NCI-H1092 treated with DMSO at 0.1 percent for 48 hours (cell line): ENCODE data around the gene ANO2.

Source experiments
- DNase-seq: peaks from one replicate; lab custom pipeline; 2025; lab: John Stamatoyannopoulos, UW

The ANO2 gene

DNA sequence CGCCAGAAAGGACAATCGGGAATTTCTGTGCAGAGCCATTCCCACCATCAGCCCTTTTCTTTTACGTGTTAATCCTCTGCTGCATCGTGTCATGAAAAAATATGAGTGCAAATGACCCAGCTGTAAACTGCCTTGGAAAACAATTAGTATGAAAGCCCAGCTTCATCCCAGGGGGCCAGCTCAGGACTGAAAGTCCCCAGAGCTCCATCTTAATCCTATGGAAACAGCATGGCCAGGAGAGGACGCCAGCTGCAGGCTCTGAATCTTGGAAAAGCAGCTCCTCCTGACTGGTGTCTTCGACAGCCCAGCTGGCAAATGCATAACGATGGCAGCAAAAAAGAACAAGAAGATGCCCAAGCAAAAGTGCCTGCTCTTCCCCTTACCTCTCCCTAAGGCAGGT lies 321.6 kb downstream of the ANO2 start:
- DNase-seq: no peak

DNA sequence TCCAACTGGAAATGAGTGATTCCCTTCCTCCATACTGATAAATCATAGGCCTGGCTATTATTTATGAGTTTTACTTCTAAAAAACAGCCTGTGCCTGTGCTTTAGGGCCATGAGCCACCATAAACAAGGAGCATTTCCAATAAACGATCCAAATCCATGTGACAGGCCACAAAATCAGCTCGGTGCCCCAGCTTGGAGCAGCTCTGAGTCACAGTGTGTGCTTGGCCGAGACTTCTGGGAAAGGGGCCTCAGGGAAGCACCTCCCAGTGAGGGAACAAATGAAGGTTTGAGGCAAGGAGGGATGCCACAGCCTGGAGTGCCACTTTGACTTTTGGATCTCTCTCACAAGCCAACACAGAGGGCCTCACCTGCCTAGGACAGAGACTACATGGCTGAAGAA lies 322.8 kb downstream of the ANO2 start:
- no peak for DNase-seq

DNA sequence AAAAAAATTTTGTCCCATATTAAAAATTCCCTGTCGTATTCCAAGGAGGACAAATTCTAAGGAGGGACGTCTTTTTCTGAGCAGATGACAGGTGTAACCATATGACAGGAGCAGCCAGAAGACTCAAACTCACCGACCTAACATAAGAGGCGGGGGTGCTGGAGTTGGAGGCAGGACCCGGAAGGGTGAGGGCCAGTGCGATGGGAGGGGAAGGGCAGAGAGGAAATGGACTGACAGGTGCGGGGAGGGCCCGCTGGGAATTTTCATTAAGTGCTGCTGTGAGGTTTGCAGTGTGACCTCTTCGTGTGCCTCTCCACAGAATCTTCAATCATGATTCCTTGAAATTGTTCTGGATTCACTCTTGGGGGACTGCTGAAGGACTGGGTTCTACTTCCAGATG lies 323.7 kb downstream of the ANO2 start:
- DNase-seq: no peak

DNA sequence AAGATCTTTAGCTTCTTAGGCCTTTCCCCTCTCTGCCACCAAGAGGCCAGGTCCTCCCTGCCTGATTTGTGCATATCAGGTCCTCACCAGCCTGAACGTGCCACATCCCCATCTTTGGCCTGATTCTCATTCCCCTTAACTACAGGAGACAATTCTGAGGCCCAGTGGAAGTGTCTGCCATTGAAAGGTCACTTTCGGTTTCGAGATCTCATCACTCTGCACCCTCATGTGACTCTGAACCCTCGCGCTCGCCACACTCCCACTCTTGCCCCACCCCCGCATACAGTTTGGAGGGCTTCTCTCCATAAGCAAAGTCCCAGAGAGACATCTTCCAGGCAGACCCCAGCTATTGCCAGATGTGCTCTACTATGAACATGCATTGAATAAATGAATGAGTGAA lies 324.2 kb downstream of the ANO2 start:
- DNase-seq: no peak

DNA sequence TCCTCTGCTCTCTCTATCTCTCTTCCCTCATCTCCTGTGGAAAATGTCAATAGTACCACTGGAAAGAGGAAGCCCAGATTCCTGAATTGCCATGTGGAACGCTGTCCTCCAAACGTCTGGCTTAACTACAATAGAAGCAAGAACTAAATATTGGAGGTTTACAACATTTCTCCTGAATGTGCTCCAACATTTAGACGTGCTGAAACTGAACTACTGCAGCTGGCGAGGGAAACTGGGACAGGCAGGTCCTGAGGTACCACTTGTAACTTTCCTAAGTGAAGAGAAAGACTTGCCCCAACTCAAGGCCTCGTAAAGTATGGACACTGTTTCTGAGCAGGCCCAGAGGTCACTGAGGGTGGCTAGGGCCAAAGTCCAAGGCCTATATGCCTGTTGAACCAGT lies 325.4 kb downstream of the ANO2 start:
- DNase-seq: no peak

DNA sequence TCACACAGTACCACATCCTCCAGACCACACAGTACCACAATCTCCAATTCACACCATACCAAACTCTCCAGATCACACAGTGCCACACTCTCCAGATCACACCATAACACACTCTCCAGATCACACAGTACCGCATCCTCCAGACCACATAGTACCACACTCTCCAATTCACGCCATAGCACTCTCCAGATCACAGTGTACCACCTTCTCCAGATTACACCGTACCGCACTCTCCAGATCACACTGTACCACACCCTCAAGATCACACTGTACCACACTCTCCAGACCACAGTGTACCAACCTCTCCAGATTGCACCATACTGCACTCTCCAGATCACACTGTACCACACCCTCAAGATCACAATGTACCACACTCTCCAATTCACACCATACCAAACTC lies 328.2 kb downstream of the ANO2 start:
- no peak for DNase-seq

DNA sequence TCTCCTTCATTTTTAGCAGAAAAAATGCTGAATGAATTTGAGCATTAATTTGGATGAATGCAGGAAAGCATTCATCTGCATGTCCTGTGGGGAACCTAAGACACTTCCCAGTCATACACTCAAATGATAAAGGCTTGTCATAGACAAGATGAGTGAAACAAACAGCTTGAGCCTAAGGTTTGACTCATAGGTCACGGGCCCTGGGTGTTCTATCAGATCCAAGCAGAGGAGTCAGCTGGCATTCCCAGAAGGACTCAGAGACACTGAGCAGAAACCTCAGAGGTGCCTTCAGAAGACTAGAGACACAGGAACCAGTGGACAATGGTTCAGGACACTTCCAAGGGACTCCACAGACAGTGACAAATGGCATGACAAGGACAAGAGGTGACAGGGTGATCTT lies 329.3 kb downstream of the ANO2 start:
- no peak for DNase-seq

DNA sequence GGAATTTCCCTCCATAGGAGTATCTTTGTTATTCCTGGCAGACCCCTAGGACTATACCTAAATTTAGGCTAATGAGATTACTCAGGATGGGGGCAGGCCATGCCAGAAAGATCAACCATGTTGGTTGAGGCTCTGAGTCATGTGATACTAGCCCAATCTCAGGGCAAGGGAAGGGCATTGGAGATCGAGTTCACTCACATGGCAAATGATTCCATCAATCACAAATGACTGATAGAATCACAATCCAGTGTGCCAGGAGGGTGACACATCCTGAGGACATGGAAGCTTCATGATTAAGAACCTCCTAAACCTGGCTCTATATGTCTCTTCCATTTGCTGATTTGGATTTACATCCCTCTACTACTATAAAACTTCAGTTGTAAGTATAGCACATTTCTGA lies 330.8 kb downstream of the ANO2 start:
- no peak for DNase-seq

DNA sequence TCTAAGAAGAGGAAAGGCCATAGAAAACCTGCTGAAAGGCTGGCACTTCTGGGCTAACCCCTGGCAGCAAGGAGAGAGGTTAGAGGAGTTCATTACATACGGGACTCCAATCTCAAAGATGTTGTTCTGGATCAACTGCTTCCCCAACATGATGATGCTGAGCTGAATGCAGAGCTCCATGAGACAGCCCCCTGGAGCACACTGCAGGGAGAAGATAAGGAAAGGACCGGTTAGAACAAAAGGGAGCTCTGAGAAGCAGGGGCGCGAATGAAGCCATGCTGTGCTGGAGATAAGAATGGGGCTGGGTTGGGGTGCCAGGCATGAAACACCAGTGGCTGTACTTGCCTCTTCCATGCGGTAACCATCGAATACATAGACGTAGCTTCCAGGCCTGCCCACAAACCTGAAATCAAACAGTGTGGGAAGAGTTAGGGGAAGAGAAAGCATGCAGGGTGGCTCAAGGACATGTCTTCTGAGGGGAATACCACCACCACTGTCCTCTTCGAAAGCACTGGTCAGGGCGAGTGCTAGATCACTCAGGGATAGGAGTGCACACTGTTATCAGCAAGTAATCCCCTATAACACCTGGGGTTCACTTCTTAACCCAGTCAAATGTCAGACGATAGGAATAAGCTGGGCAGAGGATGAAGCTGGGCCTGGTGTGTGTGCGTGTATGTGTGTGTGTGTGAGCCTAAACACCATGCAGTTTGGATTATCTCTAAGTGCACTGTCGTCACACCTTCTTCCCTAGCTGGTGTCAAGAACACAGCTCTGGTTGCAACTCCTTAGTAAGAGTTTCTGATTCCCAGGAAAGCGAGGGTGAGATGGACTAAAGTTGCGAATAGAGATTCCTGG lies 332.3 kb downstream of the ANO2 start:
- DNase-seq: no peak

DNA sequence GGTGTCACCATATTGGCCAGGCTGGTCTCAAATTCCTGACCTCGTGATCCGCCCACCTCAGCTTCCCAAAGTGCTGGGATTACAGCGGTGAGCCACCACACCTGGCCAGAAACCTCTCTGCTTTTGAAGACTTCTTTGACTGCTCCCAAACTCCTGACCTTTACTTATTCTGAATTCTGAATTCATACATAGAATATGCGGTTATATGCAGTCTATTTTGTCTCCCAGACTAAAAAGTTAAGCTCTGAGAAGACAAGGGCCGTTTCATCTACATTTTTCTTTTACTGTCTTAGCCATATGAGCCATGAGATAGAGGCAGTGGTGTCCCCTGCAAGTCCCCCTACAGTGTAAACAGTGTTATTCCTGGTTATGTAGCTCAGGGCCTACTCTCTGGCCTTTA lies 333.9 kb downstream of the ANO2 start:
- DNase-seq: no peak

DNA sequence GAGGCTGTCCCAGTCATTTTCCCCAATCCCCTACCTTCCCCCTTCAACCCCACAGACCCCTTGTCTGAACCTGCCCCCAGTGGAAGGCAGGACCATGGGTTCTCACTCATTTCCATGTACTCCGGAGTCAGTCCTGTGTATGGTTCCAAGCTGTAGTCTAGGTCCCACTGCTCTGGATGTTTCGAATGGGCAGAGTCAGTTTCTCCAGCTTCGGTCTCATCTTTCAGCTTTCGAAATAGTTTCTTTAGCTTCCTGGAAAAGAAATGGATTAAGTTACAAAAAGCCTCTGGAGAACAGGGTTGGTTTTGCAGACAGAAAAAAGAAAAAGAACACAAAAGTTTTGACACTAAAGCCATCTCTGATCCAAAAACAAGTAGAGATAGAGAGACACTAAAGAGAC lies 345.7 kb downstream of the ANO2 start:
- DNase-seq: no peak

DNA sequence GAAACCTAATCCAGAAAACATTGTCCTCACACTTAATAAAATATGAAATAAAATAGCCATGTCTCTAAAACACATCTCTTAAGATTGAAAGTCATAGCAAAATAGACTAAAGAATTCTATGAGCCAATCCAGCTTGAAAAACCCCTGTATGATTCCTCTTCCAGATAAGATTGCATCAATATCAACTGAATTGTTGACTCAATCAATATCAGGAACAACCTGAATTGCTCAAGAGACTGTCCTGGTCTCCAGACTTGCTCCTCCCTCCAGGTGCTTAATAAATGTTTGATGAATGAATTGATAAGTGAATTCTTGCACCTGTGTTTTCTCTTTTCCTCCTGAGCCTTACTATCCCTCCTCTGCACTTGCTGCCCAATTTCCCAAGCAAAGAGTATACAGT lies 351.1 kb downstream of the ANO2 start:
- no peak for DNase-seq

DNA sequence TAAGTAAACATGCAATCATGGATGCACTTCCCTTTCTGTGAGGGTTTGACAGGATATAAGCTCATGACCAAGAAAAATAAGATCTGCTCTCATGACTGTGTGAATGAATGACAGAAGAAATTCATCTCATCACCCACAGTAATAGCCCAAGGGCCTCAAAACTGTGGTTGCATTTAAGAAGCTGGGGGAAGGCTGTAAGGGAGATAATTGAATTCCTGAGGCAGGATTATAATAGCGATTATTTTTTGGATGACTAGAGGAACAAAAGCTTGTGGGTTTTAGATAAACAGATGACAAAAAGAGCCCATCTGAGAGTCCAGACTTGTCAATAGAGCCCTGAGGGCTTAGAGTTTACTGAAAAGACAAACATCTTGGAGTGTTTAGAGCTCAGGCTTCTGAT lies 352.0 kb downstream of the ANO2 start:
- no peak for DNase-seq

DNA sequence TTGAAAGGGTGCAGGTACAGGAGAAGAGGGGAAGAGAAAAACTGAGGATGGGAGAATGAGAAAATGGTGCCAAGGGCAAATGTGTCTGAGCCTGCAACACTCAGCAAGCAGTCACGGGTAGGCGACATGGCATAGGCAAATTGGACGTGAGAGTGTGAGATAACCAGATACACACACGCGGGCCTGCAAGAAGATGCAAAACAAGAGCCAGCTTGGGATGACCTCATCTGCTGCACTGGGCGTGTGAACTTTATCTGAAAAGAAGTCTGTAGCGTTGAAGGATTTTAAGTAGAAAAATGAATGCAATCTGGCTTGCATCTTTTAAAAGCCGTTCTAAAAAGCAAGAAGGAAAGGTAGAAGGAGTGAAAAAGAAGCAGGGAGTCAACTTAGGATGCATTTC lies 352.7 kb downstream of the ANO2 start:
- no peak for DNase-seq

DNA sequence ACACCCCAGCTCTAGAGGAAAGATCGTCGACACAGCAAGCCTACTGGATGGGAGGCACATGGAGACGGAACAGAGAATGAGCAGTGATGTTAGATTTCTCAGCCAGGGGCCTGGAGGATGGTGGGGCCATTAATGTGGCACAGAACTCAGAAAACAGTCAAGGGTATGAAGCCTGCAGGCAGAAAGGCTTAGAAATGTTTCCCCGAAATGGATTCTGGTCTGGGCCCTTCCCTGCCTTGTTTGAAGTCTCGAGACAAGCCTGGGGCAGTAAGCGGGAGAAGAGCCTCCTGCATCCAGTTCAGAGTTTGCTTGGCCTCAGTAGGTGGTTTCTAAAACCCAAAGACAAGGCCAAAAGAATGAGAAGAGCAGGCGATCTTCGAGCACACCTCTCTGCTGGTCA lies 354.7 kb downstream of the ANO2 start:
- no peak for DNase-seq

DNA sequence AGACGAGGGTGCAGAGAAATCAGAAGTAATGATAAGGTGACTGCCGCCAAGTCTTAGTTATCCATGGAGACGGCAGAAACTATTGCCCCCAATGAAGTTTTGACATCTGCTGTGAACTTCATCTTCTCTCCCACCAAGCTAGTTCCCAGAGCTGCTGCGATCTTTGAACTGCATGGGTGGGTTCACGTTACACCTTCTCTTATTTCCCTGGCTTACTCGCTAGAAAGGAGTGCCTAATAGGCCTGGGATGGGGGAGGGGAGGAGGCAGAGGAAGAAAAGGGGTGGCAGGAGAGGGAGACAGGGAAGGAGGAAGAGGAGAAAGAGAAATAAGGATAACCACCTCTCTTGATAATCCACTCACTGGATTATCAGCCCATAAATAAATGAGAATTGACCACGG lies 356.0 kb downstream of the ANO2 start:
- no peak for DNase-seq

DNA sequence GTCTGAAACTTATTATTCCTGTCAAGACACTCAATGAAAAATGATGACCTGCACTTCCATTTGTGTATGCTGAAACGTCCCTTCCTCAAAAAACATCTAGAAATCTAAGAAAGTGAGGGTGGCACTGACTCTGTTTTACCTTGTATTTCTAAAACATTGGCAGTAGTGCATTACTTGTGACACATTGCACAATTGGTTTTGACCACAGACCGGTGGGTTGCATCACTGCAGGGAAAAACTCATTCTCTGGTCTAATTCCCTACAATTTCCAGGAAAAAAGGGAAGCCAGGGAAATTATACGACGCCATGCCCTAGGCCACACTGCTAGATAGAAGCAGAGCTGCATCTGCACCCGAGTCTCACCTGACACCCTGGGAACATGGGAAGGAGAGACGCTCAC lies 356.5 kb downstream of the ANO2 start:
- DNase-seq: no peak

DNA sequence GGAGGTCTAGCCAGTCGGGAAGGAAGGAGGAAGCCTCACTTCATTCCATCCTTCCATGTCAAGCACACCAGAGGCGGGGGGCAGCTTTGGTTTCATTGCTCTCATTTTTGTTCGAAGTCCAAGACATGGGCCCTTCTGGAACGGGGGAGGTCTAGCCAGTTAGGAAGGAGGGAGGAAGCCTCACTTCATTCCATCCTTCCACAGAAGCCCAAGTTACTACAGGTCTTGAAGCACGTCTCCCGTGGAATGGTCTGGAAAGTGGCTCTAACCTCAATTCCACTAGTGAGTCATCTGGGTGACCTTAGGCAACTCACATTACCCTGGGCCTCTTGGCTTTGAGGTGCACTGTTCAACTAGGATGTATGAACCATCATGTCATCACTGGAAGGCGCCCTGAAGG lies 356.9 kb downstream of the ANO2 start:
- DNase-seq: no peak

DNA sequence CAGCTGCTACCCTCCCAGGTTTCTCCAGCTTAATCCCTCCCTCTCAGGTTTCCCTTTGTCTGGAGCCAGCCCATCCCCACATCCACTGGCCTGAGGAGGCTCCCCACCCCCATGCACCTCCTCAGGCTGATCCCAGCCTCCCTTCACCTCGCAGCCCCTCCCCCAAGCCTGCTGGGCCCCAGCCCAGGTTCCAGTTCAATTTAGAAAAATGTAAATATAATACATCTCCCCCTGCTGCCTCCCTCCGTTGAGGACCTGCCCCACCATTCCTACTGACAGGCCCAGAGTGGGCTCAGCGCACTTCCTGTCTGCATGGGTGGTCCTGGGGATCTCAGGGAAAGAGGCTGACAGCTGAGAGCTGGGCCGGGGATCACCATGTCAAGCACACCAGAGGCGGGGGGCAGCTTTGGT lies 357.3 kb downstream of the ANO2 start:
- DNase-seq: no peak

DNA sequence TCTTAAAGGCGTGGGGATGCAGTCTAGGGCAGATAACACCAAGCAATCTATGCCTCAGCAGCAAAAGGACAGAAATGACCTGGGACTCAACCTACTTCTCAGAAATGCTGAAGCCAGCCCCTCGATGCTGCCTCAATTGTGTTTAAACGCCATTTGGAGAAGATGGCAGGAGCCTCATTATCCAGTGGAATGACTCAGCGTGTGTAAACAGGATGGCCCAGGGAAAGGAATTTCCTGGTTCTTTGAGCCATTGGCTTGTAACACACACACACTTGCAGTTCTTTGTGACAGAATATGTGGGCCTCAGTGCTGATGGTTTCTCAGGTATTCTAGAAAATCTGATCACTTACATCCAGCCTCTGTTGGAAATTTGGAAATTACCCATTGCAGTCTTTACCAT lies 358.9 kb downstream of the ANO2 start:
- DNase-seq: no peak

DNA sequence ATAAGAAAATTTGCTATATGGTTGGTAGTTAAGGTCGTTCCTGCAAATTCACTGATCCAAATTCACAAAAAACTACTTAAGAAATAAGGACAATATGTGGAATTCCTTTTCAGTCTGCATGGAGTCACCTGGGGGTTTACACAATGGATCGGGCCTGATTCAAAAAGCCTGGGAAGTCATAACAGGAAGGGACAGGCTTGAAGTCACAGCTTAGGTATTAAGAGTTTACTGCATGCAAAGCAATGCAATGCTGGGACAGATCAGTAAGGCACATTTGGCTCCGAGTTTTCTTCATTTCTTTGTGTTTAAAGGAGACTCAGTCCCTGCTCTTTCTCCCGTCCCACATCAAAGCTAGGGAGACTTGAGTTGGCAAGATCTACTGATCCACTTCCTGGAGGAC lies 359.9 kb downstream of the ANO2 start:
- DNase-seq: no peak

DNA sequence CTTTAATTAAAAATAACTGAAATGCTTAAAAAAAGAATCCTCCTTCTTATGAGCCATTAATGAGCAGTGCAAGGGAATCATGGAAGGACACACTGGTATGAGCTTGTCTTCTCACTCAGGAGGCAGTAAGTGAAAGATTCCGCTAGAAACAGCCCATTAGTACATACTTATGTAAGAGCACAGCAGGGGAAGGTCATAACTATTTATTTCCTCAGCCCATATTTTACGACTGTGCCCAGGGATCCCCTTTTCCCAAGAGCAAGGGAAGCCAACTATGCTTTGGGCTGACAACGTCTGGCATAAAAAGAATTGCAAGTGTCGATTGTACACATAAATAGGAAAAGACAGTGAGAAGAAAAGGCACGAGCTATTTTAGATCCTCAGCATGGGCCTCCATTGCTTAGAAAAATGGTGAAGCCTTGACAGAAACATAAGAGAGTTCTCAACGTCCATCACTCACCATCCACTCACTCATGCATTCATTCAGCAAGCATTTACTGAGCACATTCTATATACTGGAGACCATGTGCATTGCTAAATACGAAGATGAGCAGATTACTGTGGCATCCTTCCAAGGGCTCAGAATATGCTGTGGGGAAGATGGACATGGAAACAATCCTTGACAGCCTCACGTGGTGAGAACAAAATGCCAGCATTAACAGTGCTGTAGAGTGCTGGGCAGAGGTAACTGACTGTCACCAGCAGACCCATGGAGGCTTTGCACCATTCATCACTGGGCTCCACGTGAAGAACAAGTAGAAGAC lies 360.5 kb downstream of the ANO2 start:
- no peak for DNase-seq

DNA sequence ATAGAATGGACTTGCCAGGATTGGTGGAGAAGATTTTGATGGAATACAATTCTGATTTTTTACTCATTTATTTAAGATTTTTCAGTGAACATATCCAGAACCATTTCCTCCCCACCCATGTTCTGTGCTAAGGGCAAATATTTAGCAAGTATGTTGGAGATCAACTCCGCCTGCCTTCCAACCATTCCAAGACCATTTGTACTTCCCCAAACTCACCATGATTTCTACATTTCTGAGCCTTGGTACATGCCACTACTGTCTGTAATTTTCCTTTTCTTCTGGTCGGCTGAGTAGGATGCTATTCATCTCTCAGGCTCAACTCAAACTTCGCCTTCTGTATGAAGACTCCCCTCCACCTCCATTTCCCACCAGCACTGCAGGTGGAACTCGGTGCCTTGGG lies 362.5 kb downstream of the ANO2 start:
- DNase-seq: no peak

DNA sequence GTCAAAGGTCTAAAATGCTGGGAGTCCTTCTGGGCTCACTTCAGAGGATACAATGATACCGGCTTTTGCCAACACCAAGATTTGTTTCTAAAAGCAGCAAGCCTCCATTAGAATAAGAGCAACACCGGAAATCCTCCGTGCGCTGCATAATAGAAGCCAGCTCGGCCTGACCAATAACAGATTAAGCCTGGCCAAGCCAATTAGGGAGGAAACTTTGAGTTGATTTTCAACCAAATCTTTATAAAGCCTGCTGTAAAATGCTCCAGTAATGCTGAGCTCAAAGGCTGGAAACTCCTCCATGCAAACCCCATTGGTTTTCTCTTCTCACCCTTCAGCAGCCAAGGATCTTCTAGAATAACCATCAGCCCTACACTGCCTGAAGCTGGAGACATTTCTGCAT lies 363.0 kb downstream of the ANO2 start:
- no peak for DNase-seq
